HK-2 (cell line): Measurements from ENCODE around the gene PYCARD.
"Not testable (repeated sequence)": the region's sequence is repeated elsewhere in the genome, so short reads cannot be mapped to it uniquely, and the experiment has no call there.

Experiments
- DNase-seq: peaks from one replicate; pipeline ENCODE4 v3.0.0-alpha.2; 2018; ENCODE audit not compliant: unreplicated experiment

PYCARD gene

GRCh38 chr16:31215287-31216162, 13.0 kb upstream of the PYCARD start:
- DNase-seq: peak; percentile 69

- no peak for DNase-seq
These were observed 12.2 kb upstream of the PYCARD start for GRCh38 chr16:31214708-31215286.

- DNase-seq: no peak
These were observed 11.5 kb upstream of the PYCARD start, which contains the start of gene TRIM72 for GRCh38 chr16:31213877-31214707. Gene TRIM72, plus strand, starts transcription at chr16:31214119. Its CDS starts 620 bp downstream, at chr16:31214739.

GRCh38 chr16:31213342-31213741, 10.8 kb upstream of the PYCARD start:
- no peak for DNase-seq

GRCh38 chr16:31206776-31207175, 4.2 kb upstream of the PYCARD start:
- DNase-seq: no peak

GRCh38 chr16:31204871-31205666, 2.5 kb upstream of the PYCARD start:
- no peak for DNase-seq

- DNase-seq: no peak
These were observed 762 bp downstream of the PYCARD start for GRCh38 chr16:31201582-31202413.

DNA sequence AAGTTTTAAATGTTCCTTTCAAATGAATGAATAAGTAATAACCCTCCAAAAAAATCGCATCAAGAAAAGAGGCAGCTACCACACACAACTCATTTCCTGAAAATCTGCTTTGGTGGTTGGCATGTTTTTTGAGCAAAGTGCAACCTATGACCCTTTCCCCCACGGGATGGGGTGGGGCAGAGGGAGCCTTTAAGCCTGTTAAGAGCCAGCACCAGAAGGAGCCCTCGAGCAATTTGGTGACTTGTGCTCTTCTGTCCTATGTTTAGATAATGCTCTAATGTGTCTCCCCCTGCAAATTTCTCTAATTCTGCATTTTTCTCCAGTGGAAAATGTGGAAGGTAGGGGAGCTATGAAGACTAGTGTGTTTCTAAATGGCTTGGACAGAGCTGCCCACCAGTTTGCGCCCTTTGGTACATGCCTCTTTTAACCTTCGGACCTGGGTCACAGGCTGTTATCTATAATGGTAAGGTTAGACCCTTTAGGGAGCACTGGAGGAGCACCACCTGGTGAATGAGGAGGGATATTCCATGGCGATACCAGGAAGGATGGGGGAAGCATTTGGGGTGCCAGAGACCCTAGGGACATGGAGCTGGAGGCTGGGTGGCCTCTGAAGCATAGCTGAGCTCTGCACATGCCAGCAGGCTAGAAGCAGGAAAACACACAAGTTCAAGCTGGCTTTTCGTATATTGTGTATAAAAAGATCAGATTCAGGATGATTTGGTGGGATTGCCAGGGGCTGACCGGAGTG, 1.6 kb downstream of the PYCARD start:
- no peak for DNase-seq

GRCh38 chr16:31200111-31200510, 2.4 kb downstream of the PYCARD start:
- not testable (repeated sequence) for DNase-seq

DNA sequence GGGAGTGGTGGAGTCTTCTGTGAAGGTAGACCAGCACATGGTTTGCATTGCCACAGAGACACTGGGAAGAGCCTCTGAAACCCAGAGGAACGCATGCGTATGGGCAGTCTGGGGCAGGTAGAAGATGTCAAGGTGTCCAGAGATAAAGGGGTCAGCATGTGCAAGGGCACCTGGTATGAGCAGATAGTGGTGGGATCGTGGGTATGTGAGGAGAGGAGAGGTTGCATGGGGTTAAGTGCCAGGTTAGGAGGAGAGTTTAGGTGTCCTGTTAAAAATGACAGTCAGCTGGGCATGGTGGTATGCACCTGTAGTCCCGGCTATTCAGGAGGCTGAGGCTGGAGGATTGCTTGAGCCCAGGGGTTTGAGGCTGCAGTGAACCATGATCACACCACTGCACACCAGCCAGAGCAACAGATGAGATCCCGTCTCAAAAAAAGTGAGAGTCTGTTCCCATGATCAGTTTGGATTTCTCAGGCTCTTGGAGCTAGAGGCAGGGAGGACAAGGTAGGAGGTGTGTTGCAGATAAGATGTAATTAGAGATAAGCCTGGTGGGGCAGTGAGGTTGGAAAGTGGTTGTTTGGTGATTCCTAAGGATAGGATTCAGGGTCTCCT, 3.0 kb downstream of the PYCARD start:
- no peak for DNase-seq

- no peak for DNase-seq
These were observed 4.2 kb downstream of the PYCARD start for GRCh38 chr16:31198207-31198882.

DNA sequence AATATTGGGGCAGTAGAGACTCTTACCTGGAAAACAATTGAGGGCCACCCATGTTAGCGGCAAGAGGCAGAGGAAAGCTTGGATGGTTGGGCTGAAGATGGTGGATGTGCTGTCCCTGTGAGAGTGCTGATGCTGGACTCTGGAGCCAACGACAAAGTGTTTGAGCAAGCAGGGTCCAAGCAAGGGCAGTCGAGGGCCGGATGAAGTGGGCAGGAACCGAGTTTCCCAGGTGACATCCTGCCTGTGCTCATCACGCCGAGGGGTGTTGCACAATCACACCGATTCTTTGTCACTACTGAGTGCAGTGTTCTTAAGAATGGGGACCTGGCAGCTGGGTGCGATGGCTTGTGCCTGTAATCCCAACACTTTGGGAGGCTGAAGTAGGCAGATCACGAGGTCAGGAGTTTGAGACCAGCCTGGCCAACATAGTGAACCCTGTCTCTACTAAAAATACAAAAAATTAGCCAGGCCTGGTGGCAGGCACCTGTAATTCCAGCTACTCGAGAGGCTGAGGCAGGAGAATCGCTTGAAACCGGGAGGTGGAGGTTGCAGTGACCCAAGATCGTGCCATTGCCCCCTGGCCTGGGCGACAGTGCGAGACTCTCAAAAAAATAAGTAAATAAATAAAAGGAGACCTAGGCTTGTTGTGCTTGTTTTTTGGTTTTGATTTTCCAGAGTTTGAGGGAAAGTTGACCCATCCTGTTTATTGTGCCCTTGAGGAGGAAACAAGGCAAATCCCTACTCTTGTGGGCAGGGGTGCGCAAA, 6.1 kb downstream of the PYCARD start:
- DNase-seq: no peak

- not testable (repeated sequence) for DNase-seq
These were observed 6.7 kb downstream of the PYCARD start for GRCh38 chr16:31195861-31196260.

DNA sequence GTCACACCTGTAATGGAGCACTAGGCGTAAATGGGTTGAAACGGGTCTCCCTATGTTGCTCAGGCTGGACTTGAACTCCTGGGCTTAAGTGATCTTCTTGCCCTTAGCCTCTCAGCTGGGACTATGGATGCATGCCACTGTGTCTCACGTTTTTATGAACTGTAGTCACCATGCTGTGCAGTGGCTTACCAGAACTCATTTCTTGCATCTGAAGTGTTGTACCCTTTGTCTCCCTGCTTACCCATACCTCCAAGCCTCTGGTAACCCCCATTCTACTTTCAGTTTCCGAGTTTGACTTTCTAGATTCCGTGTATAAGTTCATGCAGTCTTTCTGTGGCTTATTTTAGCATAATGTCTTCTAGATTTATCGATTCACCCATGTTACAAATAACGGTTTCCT, 7.7 kb downstream of the PYCARD start:
- DNase-seq: no peak

DNA sequence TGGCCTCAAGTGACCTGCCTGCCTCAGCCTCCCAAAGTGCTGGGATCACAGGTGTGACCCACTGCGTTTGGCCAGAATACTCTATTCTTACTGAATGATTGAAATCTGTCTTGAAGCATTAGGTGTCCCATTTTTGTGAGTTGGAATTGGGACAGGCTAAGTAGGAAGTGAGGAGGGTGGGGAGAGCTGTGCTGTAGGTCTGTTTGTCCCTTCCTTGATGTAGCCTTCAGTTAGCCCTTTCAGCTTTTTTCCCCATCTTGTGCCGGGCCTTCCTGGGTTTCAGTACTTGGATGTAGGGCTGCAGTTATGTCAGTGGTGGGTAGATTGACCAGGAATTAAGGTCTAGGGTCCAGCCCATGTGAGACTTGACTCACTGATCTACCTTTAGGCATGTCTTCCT, 8.7 kb downstream of the PYCARD start:
- DNase-seq: no peak

DNA sequence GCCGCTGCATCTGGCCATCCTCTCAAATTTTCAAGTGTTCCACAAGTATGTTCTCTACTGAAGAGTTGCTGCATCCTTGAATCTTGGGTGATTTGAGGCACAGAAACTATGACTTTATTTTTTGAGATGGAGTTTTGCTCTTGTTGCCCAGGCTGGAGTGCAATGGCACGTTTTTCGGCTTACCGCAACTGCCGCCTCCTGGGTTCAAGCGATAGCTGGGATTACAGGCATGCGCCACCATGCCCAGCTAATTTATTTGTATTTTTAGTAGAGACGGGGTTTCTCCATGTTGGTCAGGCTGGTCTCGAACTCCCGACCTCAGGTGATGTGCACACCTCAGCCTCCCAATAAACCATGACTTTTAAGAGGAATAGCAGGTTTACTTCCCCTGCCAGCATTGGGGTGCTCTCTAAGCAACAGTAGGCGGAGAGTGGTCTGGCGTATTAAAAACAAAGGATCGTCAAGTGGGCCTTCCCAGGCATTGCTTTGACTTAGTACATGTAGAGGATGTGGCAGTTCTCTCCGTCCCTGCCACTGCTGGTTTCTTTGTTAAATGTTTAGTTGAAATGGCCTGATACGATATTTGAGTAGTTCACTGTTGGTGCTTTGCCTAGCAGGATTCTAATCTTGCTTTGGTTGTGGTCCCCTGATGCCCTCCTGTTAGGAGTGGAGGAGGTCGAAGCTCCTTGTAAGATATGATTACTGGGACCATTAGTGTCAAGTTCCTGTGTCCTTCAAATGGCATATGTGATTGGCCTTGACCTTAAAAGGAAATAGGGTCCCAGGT, 9.5 kb downstream of the PYCARD start:
- DNase-seq: no peak

GRCh38 chr16:31191697-31192428, 10.7 kb downstream of the PYCARD start:
- no peak for DNase-seq
